CMK (cell line): ENCODE data around the gene PITPNB.

ENCODE experiments used
- DNase-seq: peaks from one replicate; pipeline ENCODE4 v3.0.0-alpha.2; 2010; ENCODE audit warnings: low read depth

Gene PITPNB

GRCh38 chr22:27919222-27919941 is at the start of gene PITPNB:
Gene PITPNB, minus strand, starts transcription at chr22:27919256. Its CDS starts 65 bp downstream, at chr22:27919191.
- peak; percentile 91 for DNase-seq

- DNase-seq = no peak
These were observed 47.4 kb upstream of the PITPNB start for GRCh38 chr22:27966168-27967064.

GRCh38 chr22:27962268-27963044 is 43.4 kb upstream of the PITPNB start:
- no peak for DNase-seq

GRCh38 chr22:27961680-27962079 is 42.6 kb upstream of the PITPNB start:
- DNase-seq = no peak

GRCh38 chr22:27961182-27961581 is 42.1 kb upstream of the PITPNB start:
- DNase-seq = no peak

GRCh38 chr22:27959335-27960090 is 40.5 kb upstream of the PITPNB start:
- no peak for DNase-seq

- no peak for DNase-seq
These were observed 33.7 kb upstream of the PITPNB start for GRCh38 chr22:27952779-27953178.

GRCh38 chr22:27952091-27952490 is 33.0 kb upstream of the PITPNB start:
- no peak for DNase-seq

- DNase-seq = no peak
These were observed 30.4 kb upstream of the PITPNB start for GRCh38 chr22:27949421-27949820.

GRCh38 chr22:27948569-27948968 is 29.5 kb upstream of the PITPNB start:
- DNase-seq = no peak

GRCh38 chr22:27947448-27947847 is 28.4 kb upstream of the PITPNB start:
- DNase-seq = no peak

- DNase-seq = no peak
These were observed 22.1 kb upstream of the PITPNB start for GRCh38 chr22:27941143-27941542.

- no peak for DNase-seq
These were observed 18.4 kb upstream of the PITPNB start for GRCh38 chr22:27937453-27937852.

GRCh38 chr22:27935897-27936296 is 16.8 kb upstream of the PITPNB start:
- no peak for DNase-seq

GRCh38 chr22:27934069-27934468 is 15.0 kb upstream of the PITPNB start:
- DNase-seq = no peak

- no peak for DNase-seq
These were observed 14.3 kb upstream of the PITPNB start for GRCh38 chr22:27933186-27933983.

- no peak for DNase-seq
These were observed 11.4 kb upstream of the PITPNB start for GRCh38 chr22:27930331-27931060.

GRCh38 chr22:27927608-27928007 is 8.6 kb upstream of the PITPNB start:
- no peak for DNase-seq

- no peak for DNase-seq
These were observed 6.3 kb upstream of the PITPNB start for GRCh38 chr22:27925331-27925730.
